GM12865 (cell line): Measurements from ENCODE around the gene FGD6.

Experiments
- DNase-seq: peaks from one replicate; pipeline ENCODE4 v3.0.0; 2010; ENCODE audit warnings: low read depth
- H3K4me3 ChIP-seq: 2 replicates; pipeline ENCODE4 v1.5.1; 2011; ENCODE audit warnings: mild to moderate bottlenecking, low read depth, low read length, control low read depth
- CTCF ChIP-seq: IDR thresholded peaks from 2 replicates; pipeline ENCODE4 v1.5.1; 2011; ENCODE audit warnings: low read length, control low read depth, low read depth, inconsistent platforms; ENCODE audit not compliant: insufficient read depth; ENCODE audit errors: missing control alignments

Gene FGD6

GRCh38 chr12:95217377-95218149 is at the start of gene FGD6, which contains the start of gene VEZT:
Gene FGD6, minus strand, starts transcription at chr12:95217467. Its CDS starts 227 bp downstream, at chr12:95217240.
Gene VEZT, plus strand, starts transcription at chr12:95217807. Its CDS starts 44 bp downstream, at chr12:95217851.
- H3K4me3 ChIP-seq, result peak within 1 kb of the TSS; percentile 89
- TF ChIP-seq CTCF, result peak; percentile 51
- DNase-seq, result peak; percentile 99

- TF ChIP-seq CTCF, result no peak
- H3K4me3 ChIP-seq, result no peak overlapping the region
- no peak for DNase-seq
Observed at GRCh38 chr12:95266254-95266653, 49.0 kb upstream of the FGD6 start.

- no peak overlapping the region for H3K4me3 ChIP-seq
- no peak for TF ChIP-seq CTCF
- DNase-seq, result no peak
Observed at GRCh38 chr12:95265765-95266164, 48.5 kb upstream of the FGD6 start.

- TF ChIP-seq CTCF, result no peak
- no peak overlapping the region for H3K4me3 ChIP-seq
- no peak for DNase-seq
Observed at GRCh38 chr12:95262808-95263207, 45.5 kb upstream of the FGD6 start.

GRCh38 chr12:95261109-95261508 is 43.8 kb upstream of the FGD6 start:
- H3K4me3 ChIP-seq, result no peak overlapping the region
- no peak for TF ChIP-seq CTCF
- DNase-seq, result no peak

- no peak for DNase-seq
- TF ChIP-seq CTCF, result no peak
- H3K4me3 ChIP-seq, result no peak overlapping the region
Observed at GRCh38 chr12:95259368-95259767, 42.1 kb upstream of the FGD6 start.

GRCh38 chr12:95258803-95259202 is 41.5 kb upstream of the FGD6 start:
- DNase-seq, result no peak
- H3K4me3 ChIP-seq, result no peak overlapping the region
- no peak for TF ChIP-seq CTCF
